AG04449 (cell line): ENCODE measurements around the gene NDUFS3.
"Not testable (repeated sequence)": the region's sequence is repeated elsewhere in the genome, so short reads cannot be mapped to it uniquely, and the experiment has no call there.

ENCODE experiments used
- CTCF ChIA-PET: fragments of 350-600 bp; formaldehyde crosslinking; extraction: SDS; loops from one replicate; lab custom pipeline; 2021; ENCODE audit warnings: antibody characterized with exemption; lab: Yijun Ruan, JAX
- POLR2A ChIA-PET: fragments of 400-600, 350-600 bp; formaldehyde crosslinking; extraction: SDS; loops from one replicate; lab custom pipeline; 2020; ENCODE audit warnings: antibody characterized with exemption, inconsistent platforms; lab: Yijun Ruan, JAX
- DNase-seq: peaks from one replicate; pipeline ENCODE4 v3.0.0-alpha.2; 2010; ENCODE audit warnings: low read depth, low spot score
- H3K4me3 ChIP-seq: 2 replicates; pipeline ENCODE4 v1.5.1; 2011; ENCODE audit warnings: low read depth, mild to moderate bottlenecking, control low read depth, low read length
- TF ChIP-seq, protein P1 (sequence below): IDR thresholded peaks from one replicate; pipeline ENCODE4 v1.5.1; 2011; ENCODE audit warnings: mild to moderate bottlenecking, moderate library complexity, low read length, control low read depth, inconsistent platforms; ENCODE audit not compliant: insufficient read depth; ENCODE audit errors: missing control alignments

Gene NDUFS3

GRCh38 chr11:47578524-47579494 lies at the start of gene NDUFS3, which contains the start of gene KBTBD4:
TSS of gene NDUFS3 (plus strand) at chr11:47579074. CDS start at chr11:47579092, 18 bp downstream.
TSS of gene KBTBD4 (minus strand) at chr11:47578970. CDS start at chr11:47578951, 19 bp downstream.
- POLR2A ChIA-PET: interaction anchor here (1.0 kb wide), 4 partner anchors 14 to 152 kb away, joined by 3 to 4 read pairs (median 4); partner anchors contain the start of genes PSMC3 and PTPMT1
- TF ChIP-seq, protein P1, sequence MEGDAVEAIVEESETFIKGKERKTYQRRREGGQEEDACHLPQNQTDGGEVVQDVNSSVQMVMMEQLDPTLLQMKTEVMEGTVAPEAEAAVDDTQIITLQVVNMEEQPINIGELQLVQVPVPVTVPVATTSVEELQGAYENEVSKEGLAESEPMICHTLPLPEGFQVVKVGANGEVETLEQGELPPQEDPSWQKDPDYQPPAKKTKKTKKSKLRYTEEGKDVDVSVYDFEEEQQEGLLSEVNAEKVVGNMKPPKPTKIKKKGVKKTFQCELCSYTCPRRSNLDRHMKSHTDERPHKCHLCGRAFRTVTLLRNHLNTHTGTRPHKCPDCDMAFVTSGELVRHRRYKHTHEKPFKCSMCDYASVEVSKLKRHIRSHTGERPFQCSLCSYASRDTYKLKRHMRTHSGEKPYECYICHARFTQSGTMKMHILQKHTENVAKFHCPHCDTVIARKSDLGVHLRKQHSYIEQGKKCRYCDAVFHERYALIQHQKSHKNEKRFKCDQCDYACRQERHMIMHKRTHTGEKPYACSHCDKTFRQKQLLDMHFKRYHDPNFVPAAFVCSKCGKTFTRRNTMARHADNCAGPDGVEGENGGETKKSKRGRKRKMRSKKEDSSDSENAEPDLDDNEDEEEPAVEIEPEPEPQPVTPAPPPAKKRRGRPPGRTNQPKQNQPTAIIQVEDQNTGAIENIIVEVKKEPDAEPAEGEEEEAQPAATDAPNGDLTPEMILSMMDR: no peak
- peak; percentile 38 for DNase-seq
- CTCF ChIA-PET: interaction anchor here (0.6 to 2.3 kb wide), 10 partner anchors 8 to 399 kb away, joined by 3 to 9 read pairs (median 4); no protein-coding TSS in a partner anchor
- H3K4me3 ChIP-seq: peak within 1 kb of the TSS; percentile 95

DNA sequence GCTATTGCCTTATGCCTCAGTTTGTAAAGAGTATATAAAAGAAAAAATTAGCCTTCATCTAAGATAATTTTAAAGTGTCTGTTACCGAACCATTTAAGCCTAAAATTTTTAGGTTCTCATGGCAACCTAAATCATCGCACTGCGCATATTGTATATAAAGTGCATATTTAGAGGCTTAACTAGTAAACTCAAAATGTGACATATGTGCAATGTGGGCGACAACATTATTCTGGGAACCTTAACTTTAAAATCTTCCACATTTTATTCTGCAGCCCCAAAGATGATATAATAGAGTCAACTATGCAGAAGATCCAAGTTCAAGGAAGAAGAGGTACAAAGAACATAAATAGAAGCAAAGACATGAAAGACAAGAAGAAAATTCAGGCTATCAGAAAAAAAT lies 48.9 kb upstream of the NDUFS3 start:
- CTCF ChIA-PET: interaction anchor here (1.5 kb wide), 1 partner anchor 23 kb away, joined by 4 read pairs; the partner anchor contains the start of gene CELF1
- no peak for DNase-seq
- TF ChIP-seq, protein P1: no peak
- POLR2A ChIA-PET: interaction anchor here (1.0 kb wide), 1 partner anchor 10 kb away, joined by 3 read pairs; no protein-coding TSS in a partner anchor
- no peak overlapping the region for H3K4me3 ChIP-seq

GRCh38 chr11:47530721-47531120 lies 48.2 kb upstream of the NDUFS3 start:
- ChIA-PET POLR2A (interaction anchor here (1.0 kb wide), 2 partner anchors 10 to 23 kb away, joined by 3 read pairs; no protein-coding TSS in a partner anchor), CTCF (interaction anchor here (1.2 to 1.5 kb wide), 2 partner anchors 12 to 22 kb away, joined by 3 to 4 read pairs; partner anchors contain the start of gene CELF1)
- DNase-seq, H3K4me3 ChIP-seq: not testable (repeated sequence)

- ChIA-PET POLR2A (interaction anchor here (1.0 kb wide), 1 partner anchor 22 kb away, joined by 3 read pairs; no protein-coding TSS in a partner anchor), CTCF (interaction anchor here (0.8 to 1.6 kb wide), 5 partner anchors 13 to 85 kb away, joined by 3 to 8 read pairs (median 3); partner anchors contain the start of gene CELF1)
- TF ChIP-seq, protein P1: no peak
- no peak overlapping the region for H3K4me3 ChIP-seq
- DNase-seq: no peak
Measured at GRCh38 chr11:47531666-47532065, 47.2 kb upstream of the NDUFS3 start.

GRCh38 chr11:47532597-47533213 lies 46.2 kb upstream of the NDUFS3 start:
- TF ChIP-seq, protein P1: no peak
- POLR2A ChIA-PET: interaction anchor here (1.4 kb wide), 1 partner anchor 8 kb away, joined by 8 read pairs; no protein-coding TSS in a partner anchor
- DNase-seq: no peak
- CTCF ChIA-PET: interaction anchor here (0.7 to 1.6 kb wide), 4 partner anchors 20 to 84 kb away, joined by 3 to 8 read pairs (median 3); partner anchors contain the start of gene CELF1
- H3K4me3 ChIP-seq: no peak overlapping the region

GRCh38 chr11:47533690-47534151 lies 45.2 kb upstream of the NDUFS3 start:
- TF ChIP-seq, protein P1: no peak
- POLR2A ChIA-PET: interaction anchor here (0.6 to 1.4 kb wide), 3 partner anchors 9 to 77 kb away, joined by 3 to 8 read pairs (median 3); no protein-coding TSS in a partner anchor
- CTCF ChIA-PET: interaction anchor here (1.9 kb wide), 1 partner anchor 19 kb away, joined by 10 read pairs; the partner anchor contains the start of gene CELF1
- DNase-seq: peak; percentile 68
- no peak overlapping the region for H3K4me3 ChIP-seq
